Frontal cortex (tissue), 4 donors: ENCODE data around the gene TAB3. TPM values are rescaled to one million over a fixed set of nuclear protein-coding genes. Genes with fewer than 3 reads are reported as not detected.

Experiments used
- DNase-seq, 2 donors: peaks; one replicate each; pipeline ENCODE4 v3.0.0; 2012; ENCODE audit warnings: low spot score in 2 of 2
- FAIRE-seq: peaks from 2 replicates; lab custom pipeline; 2012; peaks lifted over from hg19 to GRCh38; lab: Jason Lieb, UNC
- total RNA-seq: library from RNA; depleted of rRNA; stranded (reverse); fragments of >200 nt; gene quantifications from one replicate; pipeline ENCODE4 v1.2.3, GENCODE V29; 2014
- donor health status: control.
- donor health status: control.
- donor health status: control.

The TAB3 gene
- total RNA-seq, 1 donor from 2014 or later: 17.1 TPM

DNA sequence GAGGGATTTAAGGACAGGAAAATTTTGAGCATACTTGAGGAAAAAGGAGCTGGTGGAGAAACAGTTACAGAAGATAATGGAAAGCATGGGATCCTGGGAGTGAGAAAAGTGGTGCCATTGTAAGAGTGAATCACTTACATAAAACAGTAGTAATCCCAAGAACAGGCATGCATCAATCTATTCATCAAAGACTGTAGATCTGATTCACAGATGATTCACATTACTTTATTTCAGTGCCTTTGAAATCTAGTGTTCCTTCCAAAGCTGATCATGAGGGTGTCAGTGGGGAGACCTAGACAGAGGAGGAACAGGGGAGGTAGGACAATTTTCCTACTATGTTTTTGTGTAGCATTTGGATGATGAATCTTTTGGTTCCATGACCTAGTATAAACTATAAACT, 102.7 kb downstream of the TAB3 start:
- DNase-seq (no peak), FAIRE-seq (no peak)

DNA sequence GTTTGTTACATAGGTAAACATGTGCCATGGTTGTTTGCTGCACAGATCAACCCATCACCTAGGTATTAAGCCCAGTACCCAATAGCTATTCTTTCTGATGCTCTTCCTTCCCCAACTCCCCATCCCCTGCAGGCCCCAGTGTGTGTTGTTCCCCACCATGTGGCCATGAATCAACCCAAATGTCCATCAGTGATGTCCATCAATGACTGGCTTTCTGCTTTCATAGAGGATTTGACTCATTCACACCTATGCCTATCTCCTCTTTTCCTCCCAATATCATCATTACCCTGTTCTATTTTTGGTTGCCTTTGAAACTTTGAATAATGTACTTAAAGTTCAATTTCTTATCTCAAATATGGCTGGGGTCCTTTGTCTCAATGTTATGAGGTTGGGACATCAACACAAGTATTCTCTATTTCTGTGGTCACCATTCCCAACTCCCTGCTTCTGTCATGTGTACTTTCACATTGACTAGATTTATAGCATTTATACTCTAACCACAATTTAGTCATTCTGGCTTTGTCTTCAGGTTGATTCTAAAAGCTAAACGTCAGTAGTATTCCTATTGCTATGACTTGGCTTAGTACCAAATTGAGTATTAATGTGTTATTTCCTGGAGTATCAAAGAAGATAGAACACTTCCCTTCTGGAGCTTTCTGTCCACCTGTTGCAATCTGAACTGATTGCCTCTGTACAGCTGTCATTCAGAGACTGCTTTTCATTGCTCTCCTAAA, 107.2 kb downstream of the TAB3 start:
- FAIRE-seq: no peak
- no peak for DNase-seq

DNA sequence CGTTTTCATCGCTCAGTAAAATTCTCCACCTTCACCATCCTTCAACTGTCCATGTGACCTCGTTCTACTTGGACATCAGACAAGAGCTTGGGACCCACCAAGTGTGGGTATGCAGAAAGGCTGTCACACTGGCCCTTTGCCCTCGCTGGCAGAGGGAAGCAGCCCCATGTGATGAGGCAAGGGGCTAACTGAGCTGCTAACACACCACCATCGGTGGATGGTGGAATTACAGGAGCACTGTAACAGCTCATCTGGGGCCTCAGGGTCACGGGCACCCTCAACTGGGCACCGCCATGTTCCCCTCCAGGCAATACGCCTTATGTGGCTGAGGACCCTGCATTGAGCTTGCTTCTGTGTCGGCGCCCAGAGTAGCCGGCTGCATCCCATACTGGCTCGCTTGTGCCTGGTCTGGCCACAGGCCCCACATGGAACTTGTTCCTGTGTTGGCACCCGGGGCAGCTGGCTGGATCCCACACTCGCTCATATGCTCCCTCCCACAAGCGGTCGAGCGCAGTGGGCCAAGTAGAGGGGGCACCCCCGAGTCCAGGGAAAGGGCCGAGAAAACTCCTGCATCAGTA, 109.5 kb downstream of the TAB3 start:
- no peak for DNase-seq
- FAIRE-seq: no peak

DNA sequence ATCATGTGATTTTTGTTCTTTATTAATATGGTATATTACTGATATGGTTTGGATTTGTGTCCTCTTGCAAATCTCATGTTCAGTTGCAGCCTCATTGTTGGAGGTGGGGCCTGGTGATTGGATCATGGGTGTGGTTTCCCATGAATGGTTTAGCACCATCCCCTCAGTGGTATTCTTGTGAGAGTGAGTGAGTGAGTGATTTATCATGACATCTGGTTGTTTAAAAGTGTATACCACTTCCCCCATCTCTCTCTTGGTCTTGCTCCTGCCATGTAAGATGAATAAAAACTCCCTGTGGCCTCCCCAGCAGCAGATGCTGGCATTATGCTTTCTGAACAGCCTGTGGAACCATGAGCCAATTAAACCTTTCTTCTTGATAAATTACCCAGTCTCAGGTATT, 111.5 kb downstream of the TAB3 start:
- FAIRE-seq (no peak), DNase-seq (no peak)

Other genes with a start within 250 kb of the TAB3 start
- 10.6 TPM for gene GK, start 235.8 kb downstream of the TAB3 start, total RNA-seq
- not detected for gene FTHL17, start 182.8 kb upstream of the TAB3 start, total RNA-seq